HepG2 (cell line): ENCODE results near the gene FAT1. TPM values are rescaled to one million over a fixed set of nuclear protein-coding genes. Genes with fewer than 3 reads are reported as not detected.

Source experiments
- HIVEP1 ChIP-seq: sonication (generic); formaldehyde crosslinking; IDR thresholded peaks from 2 replicates; pipeline ENCODE4 v1.4.0; 2020; ENCODE audit warnings: mild to moderate bottlenecking, missing genetic modification reagents
- MED1 ChIP-seq: sonication (generic); formaldehyde crosslinking; IDR thresholded peaks from 2 replicates; pipeline ENCODE4 v1.4.0; 2020; ENCODE audit warnings: missing genetic modification reagents
- MXI1 ChIP-seq: IDR thresholded peaks from 3 replicates; pipeline ENCODE4 v1.6.1; 2012; ENCODE audit warnings: low read depth, low read length, inconsistent platforms, borderline replicate concordance
- MYPOP ChIP-seq: sonication (generic); formaldehyde crosslinking; IDR thresholded peaks from 2 replicates; pipeline ENCODE4 v1.8.1; 2023; ENCODE audit warnings: mild to moderate bottlenecking, moderate library complexity, missing genetic modification reagents
- PAX8 ChIP-seq: sonication (generic); formaldehyde crosslinking; IDR thresholded peaks from 2 replicates; pipeline ENCODE4 v1.8.0; 2022; ENCODE audit warnings: mild to moderate bottlenecking, missing genetic modification reagents, borderline replicate concordance
- PBX3 ChIP-seq: sonication (generic); formaldehyde crosslinking; IDR thresholded peaks from 2 replicates; pipeline ENCODE4 v1.8.1; 2023; ENCODE audit warnings: missing genetic modification reagents, inconsistent platforms, borderline replicate concordance
- RFXANK ChIP-seq: IDR thresholded peaks from 2 replicates; pipeline ENCODE4 v1.6.1; 2016
- SNAPC4 ChIP-seq: sonication (generic); formaldehyde crosslinking; IDR thresholded peaks from 2 replicates; pipeline ENCODE4 v1.4.0; 2020; ENCODE audit warnings: mild to moderate bottlenecking, missing genetic modification reagents
- SOX5 ChIP-seq: IDR thresholded peaks from 2 replicates; pipeline ENCODE4 v1.6.1; 2016; ENCODE audit warnings: borderline replicate concordance
- SOX6 ChIP-seq, 2 experiments: fragments of 450-650 bp in 1 of 2; sonication (generic) in 1 of 2; formaldehyde crosslinking in 1 of 2; IDR thresholded peaks; 2 replicates each; pipeline versions ENCODE4 v1.4.0 to v1.6.1; 2017 to 2020; ENCODE audit warnings: antibody characterized with exemption in 1 of 2, mild to moderate bottlenecking in 1 of 2, missing genetic modification reagents in 1 of 2
- TEAD3 ChIP-seq: optimal IDR thresholded peaks from 2 replicates; pipeline ENCODE3; 2016; ENCODE audit warnings: borderline replicate concordance
- WIZ ChIP-seq: sonication (generic); formaldehyde crosslinking; IDR thresholded peaks from 2 replicates; pipeline ENCODE4 v1.5.1; 2020; ENCODE audit warnings: mild to moderate bottlenecking, missing genetic modification reagents
- YY1 ChIP-seq: IDR thresholded peaks from 2 replicates; pipeline ENCODE4 v1.6.1; 2011; ENCODE audit warnings: low read length, low read depth, moderate library complexity, mild to moderate bottlenecking; ENCODE audit not compliant: insufficient read depth, insufficient replicate concordance
- ZNF160 ChIP-seq: sonication (generic); formaldehyde crosslinking; IDR thresholded peaks from 2 replicates; pipeline ENCODE4 v1.8.0; 2022; ENCODE audit warnings: mild to moderate bottlenecking, inconsistent platforms, missing genetic modification reagents
- ZNF24 ChIP-seq: fragments of 450-650 bp; IDR thresholded peaks from 2 replicates; pipeline ENCODE4 v1.6.1; 2017; ENCODE audit warnings: antibody characterized with exemption, mild to moderate bottlenecking
- ZNF552 ChIP-seq: sonication (generic); formaldehyde crosslinking; IDR thresholded peaks from 2 replicates; pipeline ENCODE4 v1.9.0; 2022; ENCODE audit warnings: missing genetic modification reagents, mild to moderate bottlenecking, borderline replicate concordance
- ZNF570 ChIP-seq: sonication (generic); formaldehyde crosslinking; IDR thresholded peaks from 2 replicates; pipeline ENCODE4 v1.4.0; 2020; ENCODE audit warnings: mild to moderate bottlenecking, missing genetic modification reagents, borderline replicate concordance
- ZNF652 ChIP-seq: IDR thresholded peaks from 2 replicates; pipeline ENCODE4 v1.6.1; 2016; ENCODE audit warnings: low read depth, borderline replicate concordance
- ZNF704 ChIP-seq: sonication (generic); formaldehyde crosslinking; IDR thresholded peaks from 2 replicates; pipeline ENCODE4 v1.8.1; 2023; ENCODE audit warnings: mild to moderate bottlenecking, inconsistent platforms, moderate library complexity, missing genetic modification reagents, borderline replicate concordance
- ZNF740 ChIP-seq: sonication (generic); formaldehyde crosslinking; IDR thresholded peaks from 2 replicates; pipeline ENCODE4 v1.4.0; 2020; ENCODE audit warnings: missing genetic modification reagents
- polyA plus RNA-seq, 8 experiments: library from polyadenylated mRNA; depleted of rRNA in 3 of 8; stranded (reverse) in 7 of 8; unstranded in 1 of 8; fragments of >200 nt; fragmentation: Illumina TruSeq in 4 of 8; extraction: Trizol in 4 of 8; gene quantifications; 2 replicates each; pipeline versions ENCODE4 v1.2.1 to v1.2.3, GENCODE V29; 2011 to 2016; ENCODE audit warnings: low read depth in 4 of 8, missing spikeins in 1 of 8, mixed read lengths in 1 of 8; ENCODE audit not compliant: insufficient read depth in 1 of 8
- total RNA-seq, 5 experiments: library from RNA; depleted of rRNA; stranded (reverse); fragments of >200 nt; fragmentation: Illumina TruSeq; extraction: Trizol; gene quantifications; 2 replicates each; pipeline ENCODE4 v1.2.3, GENCODE V29; 2016; ENCODE audit warnings: low read depth in 1 of 5

The FAT1 gene
- total and polyA plus RNA-seq, 2 of the 13 experiments (the other 11 are each of a cell fraction or from before 2014, with no cell fraction given) = 185 to 216 TPM

GRCh38 chr4:186755550-186756519, 32.2 kb upstream of the FAT1 start (continued):
- TF ChIP-seq ZNF704 (CRISPR knock-in tag) (no peak), HIVEP1 (CRISPR knock-in tag) (no peak), TEAD3 (CRISPR knock-in tag) (peak; percentile 55), ZNF160 (CRISPR knock-in tag) (no peak; the same call in 1 of the 2 replicates), ZNF570 (CRISPR knock-in tag) (no peak), ZNF652 (CRISPR knock-in tag) (peak; percentile 73), YY1 (peak; percentile 4), PBX3 (no peak), SNAPC4 (CRISPR knock-in tag) (no peak), ZNF552 (CRISPR knock-in tag) (no peak), MXI1 (no peak), SOX5 (peak; percentile 93), RFXANK (CRISPR knock-in tag) (no peak), MED1 (CRISPR knock-in tag) (peak; percentile 96), PAX8 (CRISPR knock-in tag) (no peak), ZNF24 (no peak), MYPOP (CRISPR knock-in tag) (0 out of 2 replicates have a peak, but pooled peaks have one; percentile 34), SOX6 (IDR thresholded peaks at IDR 0.05) (no peak), SOX6 (CRISPR knock-in tag; IDR thresholded peaks at IDR 0.05) (peak; percentile 95), ZNF740 (CRISPR knock-in tag) (no peak), WIZ (CRISPR knock-in tag) (no peak)
